8988T (cell line): ENCODE measurements around the gene SMPDL3A.

Experiments
- DNase-seq: peaks from one replicate; pipeline ENCODE4 v3.0.0; 2011

Gene SMPDL3A

DNA sequence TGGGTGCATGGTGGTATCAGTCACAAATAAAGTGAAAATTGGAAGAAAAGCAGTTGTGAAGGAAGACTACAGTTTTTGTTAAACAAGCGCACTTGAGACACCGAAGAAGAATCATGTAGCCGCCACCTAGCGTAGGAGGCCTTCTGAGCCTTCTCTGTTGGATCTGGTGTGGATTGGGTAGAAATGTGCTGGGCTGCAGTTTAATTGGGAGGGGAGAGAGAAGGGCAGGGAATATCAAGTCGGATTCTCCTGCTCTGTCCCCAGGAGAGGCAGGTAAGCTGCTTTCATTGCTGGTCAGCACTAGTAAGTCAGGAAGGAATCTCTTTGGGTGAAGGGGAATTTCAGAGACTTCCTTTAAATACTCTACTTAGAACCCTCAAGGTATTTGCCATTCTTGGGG is 10.8 kb upstream of the SMPDL3A start:
- no peak for DNase-seq

DNA sequence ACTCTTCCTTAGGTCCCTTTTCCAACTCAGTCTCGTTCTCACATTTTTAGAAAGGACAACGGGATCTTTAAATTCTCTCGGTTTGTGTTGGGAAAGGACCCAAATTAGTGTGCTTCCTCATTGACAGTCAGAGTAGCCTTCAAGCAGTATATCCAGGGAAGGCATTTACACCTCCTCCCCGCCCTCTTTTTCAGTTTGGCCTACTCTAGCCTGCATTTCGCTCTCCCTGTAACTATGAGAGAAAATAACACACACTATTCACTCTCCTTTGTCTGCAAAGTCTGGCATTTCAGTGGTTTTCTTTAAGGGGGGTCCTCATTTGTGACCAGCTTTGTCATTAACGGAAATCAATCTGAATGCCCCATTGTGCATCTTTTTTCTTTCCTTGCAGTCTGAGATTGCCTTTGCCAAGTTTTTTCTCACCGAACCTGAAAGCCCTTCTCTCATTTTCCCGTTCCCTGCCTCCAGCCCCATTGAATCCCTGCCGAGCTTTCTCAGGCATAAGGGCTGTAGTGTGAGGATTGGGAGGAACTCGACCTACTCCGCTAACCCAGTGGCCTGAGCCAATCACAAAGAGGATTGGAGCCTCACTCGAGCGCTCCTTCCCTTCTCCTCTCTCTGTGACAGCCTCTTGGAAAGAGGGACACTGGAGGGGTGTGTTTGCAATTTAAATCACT is 9.9 kb upstream of the SMPDL3A start:
- no peak for DNase-seq

DNA sequence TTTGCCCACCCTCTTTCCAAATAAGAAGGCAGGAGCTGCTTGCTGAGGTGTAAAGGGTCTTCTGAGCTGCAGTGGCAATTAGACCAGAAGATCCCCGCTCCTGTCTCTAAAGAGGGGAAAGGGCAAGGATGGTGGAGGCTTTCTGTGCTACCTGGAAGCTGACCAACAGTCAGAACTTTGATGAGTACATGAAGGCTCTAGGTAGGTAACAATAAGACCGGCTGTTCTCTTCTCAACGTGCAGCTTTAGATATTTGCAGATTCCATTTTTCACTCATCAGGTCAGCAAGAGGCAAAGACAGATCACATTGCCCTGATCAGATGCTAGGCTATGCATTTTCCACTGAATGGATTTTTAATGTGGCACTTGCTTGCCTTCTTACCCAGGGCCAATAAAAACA is 9.4 kb upstream of the SMPDL3A start, which contains the start of gene FABP7:
Gene FABP7 (plus strand): TSS at position 50 of the 400 bp plus-strand sequence. CDS start 79 bp downstream, at position 129.
- DNase-seq: no peak

DNA sequence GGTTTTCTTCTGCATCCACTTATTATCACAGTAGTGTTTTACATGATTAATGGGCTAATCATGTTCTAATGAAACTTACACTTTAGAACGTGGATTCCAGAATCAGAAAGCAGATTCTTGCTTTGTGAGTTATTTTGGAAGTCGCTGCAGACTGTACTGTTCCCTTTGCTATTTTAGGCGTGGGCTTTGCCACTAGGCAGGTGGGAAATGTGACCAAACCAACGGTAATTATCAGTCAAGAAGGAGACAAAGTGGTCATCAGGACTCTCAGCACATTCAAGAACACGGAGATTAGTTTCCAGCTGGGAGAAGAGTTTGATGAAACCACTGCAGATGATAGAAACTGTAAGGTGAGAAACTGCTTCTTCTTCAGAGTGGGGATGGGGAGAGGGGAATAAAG is 8.9 kb upstream of the SMPDL3A start:
- DNase-seq: no peak

DNA sequence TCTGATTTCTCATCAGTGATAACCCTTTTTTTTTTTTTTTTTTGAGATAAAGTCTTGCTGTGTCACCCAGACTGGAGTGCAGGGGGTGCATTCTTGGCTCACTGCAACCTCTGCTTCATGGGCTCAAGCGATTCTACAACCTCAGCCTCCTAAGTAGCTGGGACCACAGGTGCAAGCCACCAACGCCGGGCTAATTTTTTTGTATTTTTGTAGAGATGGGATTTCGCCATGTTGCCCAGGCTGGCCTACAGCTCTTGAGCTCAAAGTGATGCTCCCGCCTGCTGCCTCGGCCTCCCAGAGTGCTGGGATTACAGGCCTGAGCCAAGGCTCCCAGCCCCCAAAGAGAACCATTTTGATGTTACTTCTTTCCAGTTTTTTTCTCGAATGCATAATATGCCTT is 7.3 kb upstream of the SMPDL3A start:
- DNase-seq: no peak

DNA sequence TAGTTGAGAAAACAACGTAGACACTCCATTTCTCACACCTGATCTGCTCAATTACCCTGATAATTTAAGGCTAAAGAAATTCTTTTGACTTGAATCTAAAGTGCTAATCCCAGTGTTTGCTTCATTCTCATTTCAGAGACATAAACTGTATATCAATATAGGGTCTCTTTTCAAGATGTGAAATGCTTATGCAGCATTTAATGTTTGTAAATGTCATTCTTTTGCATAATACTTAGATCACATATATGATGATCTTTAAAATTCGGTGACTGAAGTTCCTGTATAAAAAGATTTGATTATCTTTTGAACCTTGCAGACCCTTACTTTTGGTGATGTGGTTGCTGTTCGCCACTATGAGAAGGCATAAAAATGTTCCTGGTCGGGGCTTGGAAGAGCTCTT is 5.7 kb upstream of the SMPDL3A start:
- DNase-seq: no peak

DNA sequence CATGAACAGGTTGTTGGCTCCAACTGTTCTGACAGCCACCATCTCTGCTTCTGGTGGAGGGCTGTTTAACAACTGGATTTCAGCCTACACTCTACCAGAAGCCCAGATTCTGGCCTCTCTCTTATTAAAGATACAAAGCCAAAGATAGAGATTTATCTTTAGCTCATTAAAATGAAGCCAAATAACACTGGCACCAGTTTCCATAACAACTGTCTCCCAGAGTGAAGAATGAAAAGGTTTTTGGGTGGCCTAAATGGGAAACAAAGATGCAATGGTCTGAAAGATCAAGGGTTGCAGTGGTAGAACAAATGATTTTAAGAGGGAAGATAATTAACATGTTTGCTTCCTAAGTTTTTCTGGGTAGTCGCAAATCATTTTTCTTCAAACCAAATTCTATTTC is 3.2 kb upstream of the SMPDL3A start:
- DNase-seq: no peak

DNA sequence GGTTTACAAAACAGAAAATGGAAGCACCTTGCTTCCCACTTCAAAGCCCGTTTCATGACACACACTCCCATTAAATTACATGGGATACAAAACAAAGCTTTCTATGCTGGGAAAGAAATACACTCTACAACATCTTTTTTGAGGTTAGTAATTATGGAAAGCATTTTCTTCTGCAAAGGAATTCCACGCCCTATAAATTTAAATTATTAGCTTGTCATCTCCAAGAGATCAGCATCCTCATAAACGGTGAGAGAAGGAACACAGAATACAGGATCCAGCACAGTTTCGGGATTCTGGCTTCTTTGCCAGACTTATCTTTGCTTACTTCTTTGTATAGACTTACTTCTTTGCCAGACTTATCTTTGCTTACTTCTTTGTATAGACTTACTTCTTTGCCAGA is 1.3 kb upstream of the SMPDL3A start:
- no peak for DNase-seq

DNA sequence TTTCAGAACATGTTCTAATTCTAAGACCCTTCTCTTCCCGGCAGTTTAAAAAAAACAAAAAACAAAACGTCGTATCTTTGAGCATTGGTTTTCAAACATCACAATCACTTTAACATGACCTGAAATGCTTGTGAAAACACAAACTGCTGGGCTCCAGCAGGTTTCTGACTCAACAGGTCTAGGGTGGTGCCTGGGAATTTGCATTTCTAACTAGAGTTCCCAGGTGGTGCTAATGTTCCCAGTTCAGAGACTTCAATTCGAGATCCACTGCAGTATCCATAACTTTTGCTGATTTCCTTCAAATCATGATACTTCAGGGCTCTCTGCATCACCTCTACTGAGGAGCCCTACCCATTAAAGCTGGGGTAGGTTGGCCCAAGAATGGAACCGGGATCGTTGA is 850 bp upstream of the SMPDL3A start:
- DNase-seq: no peak

DNA sequence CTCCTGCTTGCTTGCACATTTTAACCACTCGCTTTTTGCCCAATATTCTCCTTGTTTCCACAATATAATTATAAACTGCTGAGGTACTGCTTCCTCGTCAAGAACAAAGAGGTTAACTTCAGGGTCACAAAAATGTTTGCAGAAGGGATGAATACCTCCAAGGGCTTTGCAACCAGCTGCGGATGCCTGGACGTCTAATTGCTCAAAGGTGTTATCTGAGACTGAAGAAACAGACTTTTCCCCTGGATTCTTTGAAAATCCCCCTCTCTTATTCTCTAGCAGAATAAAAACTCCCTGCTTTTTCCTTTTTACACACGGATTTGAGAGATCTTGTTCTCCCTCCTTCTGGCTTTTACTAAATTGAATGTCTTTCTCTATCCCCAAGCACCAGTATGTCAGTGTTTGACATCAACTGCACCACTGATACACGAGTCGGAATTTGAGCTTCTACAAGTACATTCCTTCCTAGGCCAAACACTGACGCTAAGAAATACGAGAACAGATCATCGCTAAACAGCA is 336 bp upstream of the SMPDL3A start:
- no peak for DNase-seq

DNA sequence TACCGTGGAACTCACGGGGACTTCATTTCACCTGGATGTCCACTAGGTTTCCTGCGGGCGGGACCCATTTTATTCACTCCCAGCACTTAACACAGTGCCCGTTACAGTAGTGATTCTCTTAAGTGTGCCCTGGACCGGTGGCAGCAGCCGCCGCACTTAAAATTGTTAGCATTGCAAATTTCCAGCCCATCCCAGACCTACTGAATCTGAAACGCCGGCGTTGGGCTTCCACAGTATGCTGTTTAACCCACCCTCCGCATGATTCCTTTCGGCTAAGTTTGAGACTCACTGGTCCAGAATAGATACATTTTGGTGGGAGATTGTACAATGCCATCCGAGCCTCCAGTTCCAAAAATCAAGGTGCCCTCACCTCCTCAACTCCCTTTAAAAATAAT is 967 bp downstream of the SMPDL3A start:
- DNase-seq: no peak

DNA sequence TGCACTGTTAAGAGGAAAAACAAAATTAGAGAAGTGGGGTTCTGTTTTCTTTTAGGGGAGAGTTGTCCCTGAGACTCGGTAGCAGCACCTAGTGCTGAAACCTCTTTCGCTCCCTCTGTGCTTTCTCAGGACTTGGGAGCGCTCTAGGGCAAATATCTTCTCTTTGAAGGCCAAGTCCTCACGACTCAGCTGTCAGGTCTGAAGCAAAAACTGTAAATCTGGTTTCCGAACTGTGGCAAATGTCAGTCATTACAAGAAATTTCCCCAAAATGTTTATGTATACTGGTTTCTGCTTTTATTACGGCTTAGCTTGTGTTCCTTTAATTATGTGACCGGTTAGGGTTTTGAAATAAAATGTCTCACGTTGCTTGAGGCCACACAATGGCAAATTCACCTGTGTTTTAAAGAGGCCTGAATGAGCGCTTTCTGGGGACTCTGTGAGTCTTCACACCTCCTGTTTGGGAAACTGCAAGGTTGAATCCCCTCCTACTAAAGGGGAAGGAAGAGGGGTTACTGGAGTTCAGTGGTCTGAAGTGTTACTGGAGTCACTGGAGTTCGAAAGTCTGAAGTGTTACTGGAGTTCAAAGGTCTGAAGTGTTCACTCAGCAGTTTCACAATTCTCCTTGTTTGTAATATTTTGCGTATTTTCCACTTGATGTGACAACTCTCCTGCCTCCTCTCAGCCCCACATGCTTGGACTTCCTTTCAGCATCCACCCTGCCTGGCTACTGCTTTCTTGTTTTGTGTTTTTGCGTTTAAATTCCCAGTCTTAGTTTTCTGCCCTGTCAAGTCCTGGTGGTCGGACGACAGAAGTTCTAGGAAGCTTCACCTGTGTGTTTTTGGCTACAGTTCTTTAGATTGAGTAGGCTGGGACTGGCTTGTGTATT is 1.6 kb downstream of the SMPDL3A start:
- DNase-seq: no peak

DNA sequence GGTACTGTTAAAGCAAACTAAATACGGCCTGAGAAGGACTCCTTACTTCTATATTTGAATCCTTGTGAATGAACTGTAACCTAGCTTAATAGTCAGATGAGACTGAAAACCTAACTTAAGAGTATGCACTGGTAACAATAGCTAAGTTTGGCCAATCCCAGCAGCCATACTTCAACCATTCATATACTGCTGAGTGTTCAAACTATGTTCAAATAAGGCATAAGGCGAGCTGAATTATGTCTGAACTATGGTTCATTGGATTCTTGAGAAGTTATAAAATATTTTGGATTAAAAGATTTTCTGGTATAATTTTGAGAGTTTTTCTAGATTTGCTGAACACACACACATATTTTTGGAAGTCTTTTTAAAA is 2.2 kb downstream of the SMPDL3A start:
- no peak for DNase-seq

DNA sequence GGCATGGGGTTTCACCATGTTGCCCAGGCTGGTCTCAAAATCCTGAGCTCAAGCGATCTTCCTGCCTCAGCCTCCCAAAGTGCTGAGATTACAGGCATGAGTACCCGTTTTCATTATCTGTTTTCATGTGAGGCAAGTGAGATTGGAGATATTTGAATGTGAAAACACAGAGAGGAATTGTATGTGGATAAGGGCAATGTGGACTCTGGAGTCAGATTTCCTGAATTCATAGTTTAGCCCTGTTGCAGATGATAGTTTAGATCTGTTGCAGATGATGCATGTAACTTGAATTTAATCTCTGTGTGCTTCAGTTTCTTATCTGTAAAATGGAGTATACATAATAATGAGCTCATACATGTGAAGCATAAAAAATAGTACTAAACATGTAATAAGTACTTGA is 3.7 kb downstream of the SMPDL3A start:
- DNase-seq: no peak

DNA sequence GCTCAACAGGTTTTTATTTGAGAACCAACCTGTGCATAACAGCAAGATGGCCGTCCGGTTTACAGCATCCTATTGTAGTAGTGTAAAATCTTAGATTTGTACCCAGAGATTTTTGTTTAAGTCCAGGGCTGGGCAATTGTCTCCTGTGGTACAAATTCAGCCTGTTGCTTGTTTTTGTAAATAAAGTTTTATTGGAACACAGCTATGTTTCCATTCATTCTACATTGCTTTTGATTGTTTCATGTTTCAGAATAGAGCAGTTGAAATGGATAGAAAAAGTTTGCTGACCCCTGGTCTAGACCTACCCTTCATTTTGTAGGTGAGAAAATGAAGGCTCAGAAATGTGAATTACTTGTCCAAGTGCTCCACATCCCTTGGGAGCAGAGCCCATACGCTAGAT is 8.5 kb downstream of the SMPDL3A start:
- DNase-seq: no peak

DNA sequence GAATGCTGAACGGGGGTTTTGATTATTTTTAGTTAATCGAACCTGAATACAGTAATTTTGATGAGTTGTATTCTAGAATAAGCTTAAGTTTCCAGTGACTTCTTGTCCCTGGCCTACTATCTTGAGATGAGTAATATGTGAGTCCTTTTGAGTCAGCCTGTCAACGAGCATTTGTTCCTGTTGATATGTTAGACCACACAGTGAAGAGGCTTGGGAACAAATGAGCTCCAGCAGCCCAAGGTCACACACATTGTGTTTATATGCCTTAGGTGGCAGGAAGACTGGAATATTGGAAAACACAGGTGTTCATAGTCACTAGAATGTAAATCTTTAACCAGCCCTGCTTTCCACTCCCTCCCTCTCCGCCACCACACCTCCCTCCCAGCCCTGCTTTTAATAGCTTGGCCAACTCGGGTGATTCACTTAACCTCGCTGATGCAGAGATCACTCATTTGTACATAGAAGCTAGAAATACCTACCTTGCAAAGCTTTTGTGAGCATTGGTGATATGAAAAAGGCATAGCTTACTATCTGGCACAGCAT is 9.1 kb downstream of the SMPDL3A start:
- no peak for DNase-seq

DNA sequence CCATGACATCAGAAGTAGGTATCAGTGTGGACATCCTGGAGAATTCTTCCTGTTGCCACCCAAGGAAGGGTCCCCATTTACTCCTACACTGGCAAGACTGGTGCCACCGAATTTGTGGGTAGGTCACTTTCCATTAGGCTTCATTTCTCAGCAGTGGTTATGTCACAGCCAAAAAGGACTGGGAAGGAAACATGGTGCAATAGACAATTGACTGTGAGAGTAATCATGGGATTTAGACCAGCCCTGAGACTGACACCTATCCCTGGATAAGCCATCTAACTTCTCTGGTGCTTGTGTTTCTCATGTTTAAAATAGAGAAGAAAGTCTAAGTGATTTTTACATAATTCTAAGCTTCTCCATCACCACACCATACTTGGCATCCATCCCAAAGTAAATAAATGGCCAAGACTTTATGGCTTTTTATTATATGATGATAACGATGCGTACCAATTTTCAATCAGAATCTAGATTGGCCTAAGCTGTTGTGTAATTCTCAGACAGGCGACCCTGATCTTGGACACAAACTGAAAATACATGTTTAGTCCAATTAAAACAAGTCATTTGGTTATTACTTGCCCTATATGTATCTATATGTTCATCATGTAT is 10.2 kb downstream of the SMPDL3A start:
- DNase-seq: no peak

DNA sequence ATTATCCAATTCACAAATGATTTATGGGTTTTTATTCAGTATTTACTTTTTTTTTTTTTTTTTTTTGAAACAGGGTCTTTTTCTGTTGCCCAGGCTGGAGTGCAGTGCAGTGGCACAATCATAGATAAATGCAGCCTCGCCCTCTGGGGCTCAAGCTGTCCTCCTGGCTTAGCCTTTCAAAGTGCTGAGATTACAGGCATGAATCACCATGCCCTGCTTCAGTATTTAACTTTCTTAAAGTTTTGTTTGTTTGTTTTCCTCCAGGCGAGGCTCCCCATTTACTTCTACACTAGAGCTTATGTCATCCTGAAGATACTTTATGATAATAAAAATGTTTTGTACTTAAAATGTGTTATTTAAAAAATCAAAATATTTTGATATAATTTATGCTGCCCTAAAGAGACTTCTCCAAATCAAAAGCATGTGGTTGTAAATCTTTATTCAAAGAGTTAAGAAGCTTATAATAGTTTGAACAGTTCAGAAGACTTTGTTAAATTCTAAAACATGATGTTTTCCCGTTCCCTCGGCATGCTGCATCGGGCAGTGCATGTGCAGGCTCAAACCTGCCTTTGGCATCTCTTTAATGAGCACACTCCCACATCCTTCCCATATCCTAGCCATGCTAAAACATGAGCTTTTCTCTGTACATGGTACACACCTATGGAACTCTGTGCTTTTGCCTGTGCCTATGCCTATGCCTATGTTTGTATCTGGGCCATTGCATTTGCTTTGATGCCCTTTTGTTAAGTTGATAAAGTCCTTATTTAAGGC is 11.0 kb downstream of the SMPDL3A start:
- DNase-seq: no peak

DNA sequence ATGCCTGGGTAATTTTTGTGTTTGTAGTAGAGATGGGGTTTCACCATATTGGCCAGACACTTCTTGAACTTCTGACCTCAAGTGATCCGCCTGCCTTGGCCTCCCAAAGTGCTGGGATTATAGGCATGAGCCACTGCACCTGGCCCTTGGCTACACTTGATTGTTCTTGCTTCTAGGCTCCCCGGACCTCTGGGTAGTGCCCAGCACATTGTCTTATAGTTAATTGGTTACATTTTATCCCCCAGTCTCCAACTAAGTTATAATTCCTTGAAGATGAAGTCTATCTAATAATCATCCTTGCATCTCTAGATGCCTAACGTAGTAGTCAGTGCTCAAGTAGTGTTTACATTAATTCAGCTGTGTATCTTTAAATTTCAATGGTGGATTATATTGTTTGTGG is 11.8 kb downstream of the SMPDL3A start:
- DNase-seq: no peak

DNA sequence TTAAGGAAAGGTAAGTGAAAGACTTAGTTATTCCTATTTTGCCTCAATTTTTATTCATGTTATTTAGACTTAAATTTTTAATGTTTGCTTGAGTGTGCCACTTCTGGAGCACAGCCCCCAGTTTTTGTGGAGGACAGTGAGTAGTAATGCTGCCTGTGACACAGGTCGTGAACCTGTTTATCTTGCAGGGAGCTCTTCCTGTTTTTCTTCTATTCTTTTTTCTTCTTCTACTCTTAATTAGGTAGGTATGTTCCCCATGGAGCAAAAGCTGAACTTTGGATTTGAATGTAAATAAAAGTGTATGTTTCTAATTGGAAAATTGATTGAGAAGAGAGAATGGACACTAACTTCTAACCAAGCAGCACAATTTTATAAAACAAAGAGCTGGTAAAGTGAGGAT is 12.3 kb downstream of the SMPDL3A start:
- DNase-seq: no peak

DNA sequence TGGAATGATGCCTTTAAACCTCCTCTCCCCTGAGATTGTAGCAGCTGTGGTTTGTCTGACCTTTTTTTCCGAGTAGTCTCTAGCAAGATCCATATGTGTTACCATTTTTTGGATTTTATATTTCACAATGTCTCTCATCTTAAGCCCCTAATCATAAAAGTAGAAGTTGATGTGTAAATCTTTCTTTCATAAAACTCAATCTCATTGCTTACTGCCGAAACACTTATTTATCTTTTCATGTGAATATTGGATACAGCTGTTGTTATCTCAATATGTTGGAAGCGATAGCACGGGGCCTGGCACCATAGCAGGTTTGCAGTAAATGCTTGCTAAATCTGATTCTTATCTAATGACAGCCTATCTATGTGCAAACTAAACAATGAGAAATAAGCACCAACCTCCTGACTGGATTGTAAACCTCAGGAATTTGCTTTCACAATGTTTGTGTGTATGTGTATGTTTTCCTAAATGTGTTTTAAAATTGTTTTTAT is 14.2 kb downstream of the SMPDL3A start:
- no peak for DNase-seq

DNA sequence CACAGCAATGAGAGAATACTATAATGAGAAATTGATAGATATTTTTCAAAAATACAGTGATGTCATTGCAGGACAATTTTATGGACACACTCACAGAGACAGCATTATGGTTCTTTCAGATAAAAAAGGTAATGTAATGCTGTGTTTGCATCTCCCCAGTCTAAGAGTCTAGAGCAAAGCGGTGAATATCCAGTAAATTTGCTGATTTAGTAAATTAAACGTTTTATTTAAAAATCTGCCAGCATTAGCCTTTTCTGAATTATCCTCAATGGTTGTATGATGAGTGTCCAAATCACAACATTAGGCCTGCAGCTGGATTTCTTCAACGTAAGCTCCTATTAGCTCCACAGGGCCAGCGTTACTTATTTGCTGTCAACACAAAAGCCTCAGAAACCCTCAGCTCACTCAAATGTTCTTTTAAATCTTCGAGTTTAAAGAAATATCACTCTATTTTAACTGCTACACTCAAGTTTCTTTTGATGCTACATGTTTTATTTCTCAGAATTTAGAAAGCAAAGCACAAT is 16.0 kb downstream of the SMPDL3A start:
- no peak for DNase-seq
